ENCODE measurements around the gene PAK1IP1. TPM values are rescaled to one million over a fixed set of nuclear protein-coding genes. Genes with fewer than 3 reads are reported as not detected.
"Not testable (repeated sequence)": the region's sequence is repeated elsewhere in the genome, so short reads cannot be mapped to it uniquely, and the experiment has no call there.

Gene PAK1IP1
- polyA plus RNA-seq, 1 donor from 2014 or later: 30.4 TPM

GRCh38 chr6:10740061-10740460 is 45.3 kb downstream of the PAK1IP1 start:
- TF ChIP-seq SMC3 (conservative IDR thresholded peaks at IDR 0.05; ENCODE audit: poor library complexity) (no peak), REST (IDR thresholded peaks at IDR 0.05; ENCODE audit: borderline replicate concordance) (no peak), EZH2 (IDR thresholded peaks at IDR 0.05; ENCODE audit: borderline replicate concordance, insufficient read depth, low read length, poor library complexity, severe bottlenecking) (no peak), TAF1 (IDR thresholded peaks at IDR 0.05; ENCODE audit: low read depth) (no peak), POLR2AphosphoS5 (IDR thresholded peaks at IDR 0.05) (no peak)
- no peaks in the 10 kb centered on the region for H3K79me2 ChIP-seq (replicated peaks; ENCODE audit: insufficient read depth, low read length)
- no peak overlapping the region for H3K4me3 ChIP-seq (ENCODE audit: low read length)
- H2AFZ ChIP-seq (ENCODE audit: low read depth, low read length): no peak overlapping the region
- no peak overlapping the region for H3K4me2 ChIP-seq (ENCODE audit: low read length)
- H3K9me2 ChIP-seq (ENCODE audit: insufficient read depth, low read length): no peaks in the 10 kb centered on the region
- H3K9me3 ChIP-seq (ENCODE audit: low read length): no peaks in the 10 kb centered on the region
- H3K27ac ChIP-seq (ENCODE audit: low read length): no peak overlapping the region
- no peaks in the 10 kb centered on the region for H3K27me3 ChIP-seq (ENCODE audit: insufficient read depth, low read depth, low read length)
- no peaks in the 10 kb centered on the region for H4K20me1 ChIP-seq (ENCODE audit: insufficient read depth)
- H3F3A ChIP-seq (ENCODE audit: insufficient read depth, low read length, poor library complexity, severe bottlenecking): no peaks in the 10 kb centered on the region
- H3K36me3 ChIP-seq (ENCODE audit: insufficient read depth, low read length): no peaks in the 10 kb centered on the region
- no peak overlapping the region for H3K9ac ChIP-seq (ENCODE audit: low read length)

- not testable (repeated sequence) for H3K27ac ChIP-seq (ENCODE audit: low read length); H3K36me3 ChIP-seq (ENCODE audit: insufficient read depth, low read length); H2AFZ ChIP-seq (ENCODE audit: low read depth, low read length); H4K20me1 ChIP-seq (ENCODE audit: insufficient read depth); H3F3A ChIP-seq (ENCODE audit: insufficient read depth, low read length, poor library complexity, severe bottlenecking); H3K4me3 ChIP-seq (ENCODE audit: low read length); H3K4me2 ChIP-seq (ENCODE audit: low read length); H3K9me3 ChIP-seq (ENCODE audit: low read length); H3K79me2 ChIP-seq (replicated peaks; ENCODE audit: insufficient read depth, low read length); H3K27me3 ChIP-seq (ENCODE audit: insufficient read depth, low read depth, low read length); H3K9ac ChIP-seq (ENCODE audit: low read length); H3K9me2 ChIP-seq (ENCODE audit: insufficient read depth, low read length)
Measured at GRCh38 chr6:10741643-10742042, 46.9 kb downstream of the PAK1IP1 start.

- H3K4me2 ChIP-seq (ENCODE audit: low read length): no peak overlapping the region
- no peak overlapping the region for H3K9ac ChIP-seq (ENCODE audit: low read length)
- no peak overlapping the region for H3K4me3 ChIP-seq (ENCODE audit: low read length)
- no peak overlapping the region for H2AFZ ChIP-seq (ENCODE audit: low read depth, low read length)
- no peaks in the 10 kb centered on the region for H3F3A ChIP-seq (ENCODE audit: insufficient read depth, low read length, poor library complexity, severe bottlenecking)
- H3K9me2 ChIP-seq (ENCODE audit: insufficient read depth, low read length): no peaks in the 10 kb centered on the region
- no peaks in the 10 kb centered on the region for H4K20me1 ChIP-seq (ENCODE audit: insufficient read depth)
- TF ChIP-seq EP300 (conservative IDR thresholded peaks at IDR 0.05; ENCODE audit: poor library complexity, severe bottlenecking): no peak
- no peak for TF ChIP-seq EZH2 (IDR thresholded peaks at IDR 0.05; ENCODE audit: borderline replicate concordance, insufficient read depth, low read length, poor library complexity, severe bottlenecking)
- no peak for TF ChIP-seq POLR2AphosphoS5 (IDR thresholded peaks at IDR 0.05)
- no peak for TF ChIP-seq SMC3 (conservative IDR thresholded peaks at IDR 0.05; ENCODE audit: poor library complexity)
- no peak for TF ChIP-seq RAD21 (conservative IDR thresholded peaks at IDR 0.05)
- TF ChIP-seq CTCF (IDR thresholded peaks at IDR 0.05; ENCODE audit: poor library complexity, severe bottlenecking): no peak
- no peak for TF ChIP-seq MXI1 (conservative IDR thresholded peaks at IDR 0.05; ENCODE audit: poor library complexity, severe bottlenecking)
- TF ChIP-seq TAF1 (IDR thresholded peaks at IDR 0.05; ENCODE audit: low read depth): no peak
- TF ChIP-seq REST (IDR thresholded peaks at IDR 0.05; ENCODE audit: borderline replicate concordance): no peak
- no peaks in the 10 kb centered on the region for H3K36me3 ChIP-seq (ENCODE audit: insufficient read depth, low read length)
- no peak overlapping the region for H3K27ac ChIP-seq (ENCODE audit: low read length)
- no peaks in the 10 kb centered on the region for H3K27me3 ChIP-seq (ENCODE audit: insufficient read depth, low read depth, low read length)
- H3K79me2 ChIP-seq (replicated peaks; ENCODE audit: insufficient read depth, low read length): no peaks in the 10 kb centered on the region
- H3K9me3 ChIP-seq (ENCODE audit: low read length): no peaks in the 10 kb centered on the region
Measured at GRCh38 chr6:10742251-10742650, 47.5 kb downstream of the PAK1IP1 start.

All from neural cell (in vitro differentiated cells).